GM12872 (cell line): ENCODE results near the gene FITM2.

Source experiments
- TF ChIP-seq, protein P1 (sequence below): IDR thresholded peaks from 3 replicates; pipeline ENCODE4 v1.5.1; 2011; ENCODE audit warnings: low read depth, mild to moderate bottlenecking, low read length, moderate library complexity; ENCODE audit not compliant: insufficient read depth

The FITM2 gene

DNA sequence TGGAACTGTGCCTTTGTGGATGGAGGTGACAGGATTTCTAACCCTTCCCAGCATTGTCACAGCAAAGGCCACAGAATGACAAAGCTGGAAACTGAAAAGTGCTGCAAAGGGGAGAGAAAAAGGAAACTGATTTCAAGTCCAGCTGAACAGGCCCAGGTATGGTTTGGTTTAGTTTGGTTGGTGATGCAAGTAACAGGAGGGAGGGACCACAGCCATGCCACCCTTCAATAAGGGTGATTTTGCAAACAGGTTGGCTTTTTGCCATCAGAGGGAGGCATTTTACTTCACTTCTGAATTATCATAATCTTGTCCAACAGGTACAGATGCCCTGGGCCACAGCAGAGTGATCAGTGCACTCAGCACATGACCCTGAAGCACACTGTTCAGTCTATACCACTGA lies 6.6 kb downstream of the FITM2 start:
- TF ChIP-seq, protein P1, sequence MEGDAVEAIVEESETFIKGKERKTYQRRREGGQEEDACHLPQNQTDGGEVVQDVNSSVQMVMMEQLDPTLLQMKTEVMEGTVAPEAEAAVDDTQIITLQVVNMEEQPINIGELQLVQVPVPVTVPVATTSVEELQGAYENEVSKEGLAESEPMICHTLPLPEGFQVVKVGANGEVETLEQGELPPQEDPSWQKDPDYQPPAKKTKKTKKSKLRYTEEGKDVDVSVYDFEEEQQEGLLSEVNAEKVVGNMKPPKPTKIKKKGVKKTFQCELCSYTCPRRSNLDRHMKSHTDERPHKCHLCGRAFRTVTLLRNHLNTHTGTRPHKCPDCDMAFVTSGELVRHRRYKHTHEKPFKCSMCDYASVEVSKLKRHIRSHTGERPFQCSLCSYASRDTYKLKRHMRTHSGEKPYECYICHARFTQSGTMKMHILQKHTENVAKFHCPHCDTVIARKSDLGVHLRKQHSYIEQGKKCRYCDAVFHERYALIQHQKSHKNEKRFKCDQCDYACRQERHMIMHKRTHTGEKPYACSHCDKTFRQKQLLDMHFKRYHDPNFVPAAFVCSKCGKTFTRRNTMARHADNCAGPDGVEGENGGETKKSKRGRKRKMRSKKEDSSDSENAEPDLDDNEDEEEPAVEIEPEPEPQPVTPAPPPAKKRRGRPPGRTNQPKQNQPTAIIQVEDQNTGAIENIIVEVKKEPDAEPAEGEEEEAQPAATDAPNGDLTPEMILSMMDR, result no peak

DNA sequence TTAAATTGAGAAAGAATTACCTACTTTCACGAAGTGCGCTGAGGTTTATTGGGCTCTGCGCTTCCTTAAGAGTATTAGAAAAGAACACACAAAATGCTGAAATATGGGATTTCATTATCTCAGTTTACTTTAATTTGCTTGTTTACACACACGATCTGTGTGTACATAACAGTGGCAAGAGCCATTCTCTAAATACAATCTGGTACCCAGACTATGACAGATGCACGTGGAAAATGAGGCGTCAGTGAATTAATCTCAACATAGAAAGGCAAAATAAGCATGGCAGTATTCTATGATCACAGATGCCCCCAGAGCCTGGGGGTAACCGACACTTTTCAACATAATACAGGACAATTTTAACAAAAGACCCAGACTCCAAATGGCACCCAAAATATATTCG lies 8.3 kb downstream of the FITM2 start:
- TF ChIP-seq, protein P1, result no peak

DNA sequence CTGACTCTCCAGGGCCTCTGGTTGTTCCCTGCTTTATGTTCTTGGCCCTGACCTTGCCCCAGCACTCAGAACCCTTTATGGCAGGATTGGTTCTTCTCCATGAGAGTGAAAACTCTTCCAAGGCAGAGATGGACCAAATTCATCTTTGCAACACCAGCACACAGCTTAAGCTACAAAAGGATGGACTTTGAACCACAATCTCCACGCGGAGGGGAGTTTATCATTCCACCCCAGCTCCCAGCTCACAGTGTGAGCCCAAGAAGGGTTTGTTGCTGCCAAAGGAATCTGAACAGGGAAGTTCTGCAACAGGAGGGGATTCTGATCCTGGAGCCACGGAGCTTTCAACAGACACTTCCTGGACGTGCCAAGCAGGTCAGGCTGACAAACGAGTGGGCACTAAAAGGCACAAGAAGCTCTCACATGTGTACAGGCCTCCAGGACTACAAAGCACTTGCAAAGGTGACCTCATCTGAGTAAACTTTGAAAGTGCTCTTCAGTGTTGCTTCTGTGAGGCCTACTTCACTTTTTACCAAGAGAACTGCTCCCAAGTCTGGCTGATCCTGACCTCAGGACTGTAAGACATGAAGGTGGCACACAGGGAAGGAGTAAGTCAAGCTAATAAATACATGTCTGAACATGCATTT lies 8.9 kb downstream of the FITM2 start:
- TF ChIP-seq, protein P1, result no peak

DNA sequence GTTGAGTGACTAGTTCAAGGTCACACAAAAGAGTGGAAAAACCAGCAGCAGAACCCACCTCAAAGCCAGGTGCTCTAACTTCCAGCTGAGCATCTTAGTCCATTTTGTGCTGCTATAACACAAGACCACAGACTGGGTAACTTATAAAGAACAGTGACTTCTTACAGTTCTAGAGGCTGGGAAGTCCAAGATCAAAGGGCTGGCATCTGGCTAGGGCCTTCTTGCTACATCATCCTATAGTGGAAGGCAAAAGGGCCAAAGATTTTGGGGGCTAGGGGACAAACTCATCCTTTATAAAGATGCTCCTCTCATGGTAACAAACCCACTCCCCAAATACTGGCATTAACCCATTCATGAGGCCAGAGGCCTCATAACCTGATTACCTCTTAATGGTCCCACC lies 9.7 kb downstream of the FITM2 start:
- TF ChIP-seq, protein P1, result no peak

GRCh38 chr20:44297721-44298120 lies 13.3 kb downstream of the FITM2 start:
- TF ChIP-seq, protein P1, result no peak

DNA sequence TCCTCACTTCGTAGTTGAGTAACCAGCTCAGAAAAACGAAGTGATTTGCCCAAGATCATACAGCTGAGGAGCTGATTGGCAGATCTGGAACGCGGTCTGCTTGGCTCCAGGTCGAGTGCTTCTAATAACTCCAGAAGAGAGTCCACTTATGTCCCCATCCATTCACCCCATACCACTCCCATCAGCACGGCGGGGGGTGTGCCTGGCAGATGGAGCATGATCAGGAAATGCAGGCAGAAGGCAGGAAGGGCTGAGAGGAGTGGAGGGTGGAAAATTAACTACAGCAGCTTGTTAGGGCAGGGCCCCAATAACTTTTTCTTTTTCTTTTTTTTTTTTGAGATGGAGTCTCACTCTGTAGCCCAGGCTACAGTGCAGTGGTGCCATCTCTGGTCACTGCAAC lies 15.0 kb downstream of the FITM2 start:
- TF ChIP-seq, protein P1, result no peak

- TF ChIP-seq, protein P1, result no peak
Measured at GRCh38 chr20:44291754-44292153, 19.2 kb downstream of the FITM2 start.

GRCh38 chr20:44288252-44288651 lies 22.8 kb downstream of the FITM2 start:
- TF ChIP-seq, protein P1, result no peak
